Measurements from ENCODE around the gene NAP1L4.

Gene NAP1L4

DNA sequence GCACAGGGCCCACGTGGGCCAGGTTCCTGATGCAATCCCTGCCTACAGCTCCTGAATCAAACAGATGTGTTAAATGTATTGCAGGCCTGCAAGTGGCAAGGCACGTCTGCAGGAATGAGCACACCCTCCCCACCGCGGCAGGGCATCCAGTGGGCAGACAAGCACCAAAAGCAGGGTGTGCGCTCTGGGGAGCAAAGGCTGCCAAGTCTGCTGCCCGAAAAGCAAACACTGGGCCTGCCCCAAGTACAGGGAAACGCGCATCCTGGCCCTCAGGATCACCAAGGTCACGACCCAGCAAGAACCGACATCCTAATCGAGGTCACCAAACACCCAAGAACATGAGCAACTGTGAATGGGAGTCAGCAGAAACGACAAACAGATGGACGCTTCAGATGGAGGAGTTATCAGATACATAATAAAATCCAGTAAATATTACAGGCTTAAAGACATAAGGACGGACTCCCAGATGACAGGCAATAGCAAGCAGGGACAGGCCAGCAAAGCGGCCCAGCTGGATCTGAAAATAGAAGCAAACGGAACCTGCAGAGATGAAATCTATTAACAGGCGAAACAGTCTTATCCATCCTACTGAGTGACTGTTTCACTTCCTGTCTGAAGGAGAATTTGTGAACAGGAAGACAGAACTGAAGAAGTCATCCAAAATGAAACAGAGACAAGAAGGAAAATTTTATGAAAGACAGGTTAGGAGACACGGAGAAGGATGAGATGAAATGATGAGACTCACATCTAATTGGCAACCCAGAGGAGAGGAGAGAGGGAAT, 38.4 kb upstream of the NAP1L4 start:
- TF ChIP-seq CTCF (IDR thresholded peaks at IDR 0.05; ENCODE audit: low read depth, low read length) = no peak
- DNase-seq (ENCODE audit: low read depth in 2 of 2) = no peak
- H3K4me3 ChIP-seq (replicated peaks in 1 of 2; ENCODE audit: low read depth in 2 of 2, low read length in 2 of 2) = no peak overlapping the region

GRCh38 chr11:3028813-3029212, 36.7 kb upstream of the NAP1L4 start:
- no peak for TF ChIP-seq CTCF (IDR thresholded peaks at IDR 0.05; ENCODE audit: low read depth, low read length)
- no peak for DNase-seq (ENCODE audit: low read depth in 2 of 2)
- no peak overlapping the region for H3K4me3 ChIP-seq (replicated peaks in 1 of 2; ENCODE audit: low read depth in 2 of 2, low read length in 2 of 2)

- TF ChIP-seq CTCF (IDR thresholded peaks at IDR 0.05; ENCODE audit: low read depth, low read length) = no peak
- no peak overlapping the region for H3K4me3 ChIP-seq (replicated peaks in 1 of 2; ENCODE audit: low read depth in 2 of 2, low read length in 2 of 2)
- no peak for DNase-seq (ENCODE audit: low read depth in 2 of 2)
These were observed 34.7 kb upstream of the NAP1L4 start for GRCh38 chr11:3026803-3027202.

DNA sequence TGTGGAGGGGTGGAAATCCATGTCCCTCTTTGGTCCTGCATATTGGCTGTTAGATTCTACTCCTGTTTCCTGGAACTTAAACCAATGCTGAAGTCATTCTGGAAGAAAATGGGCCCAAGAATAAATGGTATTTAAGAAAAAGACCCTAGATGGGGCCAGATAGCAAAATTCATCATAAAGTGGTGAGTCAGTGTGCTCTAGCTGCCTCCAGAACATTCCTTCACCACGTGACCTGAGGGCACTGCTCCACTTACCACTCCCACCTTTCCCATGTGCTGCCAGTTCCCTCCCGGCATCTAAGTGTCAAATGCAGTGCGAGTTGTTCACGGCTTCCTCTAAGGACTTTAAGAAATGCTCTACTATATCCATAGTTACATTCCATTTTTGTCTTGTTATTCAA, 30.9 kb upstream of the NAP1L4 start:
- no peak overlapping the region for H3K4me3 ChIP-seq (replicated peaks in 1 of 2; ENCODE audit: low read depth in 2 of 2, low read length in 2 of 2)
- DNase-seq (ENCODE audit: low read depth in 2 of 2) = peak; percentile 81

DNA sequence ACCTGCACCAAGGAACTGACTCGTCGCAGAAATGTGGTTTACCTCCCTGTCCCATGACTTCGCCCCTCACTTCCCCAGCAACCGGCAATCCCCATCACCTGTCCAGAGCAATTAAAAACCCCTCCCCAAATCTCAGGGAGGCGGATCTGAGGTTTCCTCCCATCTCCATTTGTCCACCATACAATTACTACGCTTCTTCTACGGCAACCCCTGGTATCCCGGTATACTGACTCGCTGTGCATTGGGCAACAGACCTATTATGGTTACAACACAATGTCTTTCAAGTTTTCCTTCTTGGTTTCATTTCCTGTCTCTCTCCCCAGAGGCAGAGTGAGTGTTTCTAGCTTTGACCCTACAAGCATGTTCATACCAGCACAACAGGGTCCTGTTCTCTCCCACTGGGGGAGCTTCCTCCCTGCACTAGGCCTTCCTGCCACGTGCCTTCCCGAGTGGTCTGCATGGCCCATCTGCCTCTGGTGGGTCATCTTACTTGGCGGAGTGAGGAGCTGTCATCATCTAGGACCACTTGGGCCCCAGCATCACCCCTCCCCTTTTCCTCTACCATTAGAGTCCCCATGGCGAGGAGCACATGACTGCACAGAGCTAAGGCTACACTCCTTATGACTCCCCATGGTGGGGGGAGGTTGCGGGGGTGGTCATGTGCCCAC, 30.3 kb upstream of the NAP1L4 start:
- DNase-seq (ENCODE audit: low read depth in 2 of 2) = peak; percentile 83 to 91
- no peak for TF ChIP-seq CTCF (IDR thresholded peaks at IDR 0.05; ENCODE audit: low read depth, low read length)
- no peak overlapping the region for H3K4me3 ChIP-seq (replicated peaks in 1 of 2; ENCODE audit: low read depth in 2 of 2, low read length in 2 of 2)

More for the DNA sequence above, 30.9 kb upstream of the NAP1L4 start:
- no peak for TF ChIP-seq CTCF (IDR thresholded peaks at IDR 0.05; ENCODE audit: low read depth, low read length)

DNA sequence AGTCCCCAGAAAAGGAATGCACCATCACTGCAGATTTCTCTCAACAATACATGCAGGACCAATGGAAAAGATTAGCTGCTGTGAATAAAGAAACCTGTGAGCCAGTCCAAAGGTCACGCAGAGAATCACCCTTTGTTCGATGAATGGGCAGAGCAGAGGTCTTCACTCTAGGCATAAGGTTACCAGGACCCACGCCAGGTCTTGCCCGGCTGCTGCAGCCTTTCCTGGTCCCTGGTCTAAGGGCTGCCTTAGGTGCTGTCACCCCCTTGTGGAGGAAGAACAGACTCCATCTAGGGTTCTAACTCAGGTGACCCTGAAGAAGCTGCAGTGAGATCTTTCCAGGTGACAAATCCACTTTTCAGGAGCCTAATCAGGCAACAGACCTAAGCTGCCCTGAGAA, 29.0 kb upstream of the NAP1L4 start:
- peak; percentile 59 for TF ChIP-seq CTCF (IDR thresholded peaks at IDR 0.05; ENCODE audit: low read depth, low read length)
- DNase-seq (ENCODE audit: low read depth in 2 of 2) = peak; percentile 42 to 43
- H3K4me3 ChIP-seq (replicated peaks in 1 of 2; ENCODE audit: low read depth in 2 of 2, low read length in 2 of 2) = no peak overlapping the region
